NCI-H748 (cell line): Measurements from ENCODE around the gene CCDC106.

Experiments used
- DNase-seq: peaks from one replicate; lab custom pipeline; 2025; ENCODE audit not compliant: unreplicated experiment; lab: John Stamatoyannopoulos, UW

Gene CCDC106

GRCh38 chr19:55680339-55681130 is 32.5 kb downstream of the CCDC106 start:
- no peak for DNase-seq

DNA sequence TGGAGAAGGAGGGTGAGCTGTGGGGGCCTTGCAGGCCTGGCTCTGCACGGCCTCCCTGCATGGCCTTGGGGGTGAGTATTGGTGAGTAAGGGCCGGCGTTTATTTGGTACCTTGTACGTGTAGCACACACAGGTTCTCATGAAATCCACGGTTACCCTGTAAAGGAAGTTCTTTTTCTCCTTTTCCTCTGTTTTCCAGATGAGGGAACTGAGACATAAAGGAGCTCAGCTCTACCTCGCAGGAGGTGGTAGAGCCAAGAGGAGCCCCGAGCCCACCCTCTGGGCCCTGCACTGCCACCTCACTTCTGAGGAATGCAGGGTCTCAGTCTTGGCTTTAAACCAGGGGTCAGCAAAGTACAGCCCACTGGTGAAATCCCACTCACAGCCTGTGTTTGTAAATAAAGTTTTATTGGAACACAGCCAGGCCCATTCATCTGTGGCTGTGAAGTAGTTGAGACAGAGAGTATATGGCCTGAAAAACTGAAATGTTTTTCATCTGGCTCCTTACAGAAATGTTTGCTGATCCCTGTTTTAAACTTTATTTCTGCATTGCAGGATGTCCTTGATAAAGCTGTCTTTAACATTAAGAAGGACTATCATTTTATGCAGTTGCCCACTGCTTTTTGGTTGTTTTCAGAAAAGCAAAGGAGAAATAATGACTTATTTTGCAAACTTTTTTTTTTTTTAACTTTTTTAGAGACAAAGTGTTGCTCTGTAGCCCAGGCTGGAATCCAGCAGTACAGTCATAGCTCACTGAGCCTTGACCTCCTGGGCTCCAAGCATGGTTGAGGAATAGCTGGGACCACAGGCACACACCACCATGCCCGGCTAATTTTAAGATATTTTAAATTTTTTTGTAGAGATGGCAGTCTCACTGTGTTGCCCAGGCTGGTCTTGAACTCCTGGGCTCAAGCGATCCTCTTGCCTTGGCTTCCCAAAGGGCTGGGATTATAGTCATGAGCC is 33.4 kb downstream of the CCDC106 start:
- no peak for DNase-seq

GRCh38 chr19:55683449-55684261 is 35.6 kb downstream of the CCDC106 start:
- no peak for DNase-seq

- no peak for DNase-seq
Observed at GRCh38 chr19:55684946-55685681, 37.1 kb downstream of the CCDC106 start.

- no peak for DNase-seq
Observed at GRCh38 chr19:55685776-55686175, 37.8 kb downstream of the CCDC106 start.

DNA sequence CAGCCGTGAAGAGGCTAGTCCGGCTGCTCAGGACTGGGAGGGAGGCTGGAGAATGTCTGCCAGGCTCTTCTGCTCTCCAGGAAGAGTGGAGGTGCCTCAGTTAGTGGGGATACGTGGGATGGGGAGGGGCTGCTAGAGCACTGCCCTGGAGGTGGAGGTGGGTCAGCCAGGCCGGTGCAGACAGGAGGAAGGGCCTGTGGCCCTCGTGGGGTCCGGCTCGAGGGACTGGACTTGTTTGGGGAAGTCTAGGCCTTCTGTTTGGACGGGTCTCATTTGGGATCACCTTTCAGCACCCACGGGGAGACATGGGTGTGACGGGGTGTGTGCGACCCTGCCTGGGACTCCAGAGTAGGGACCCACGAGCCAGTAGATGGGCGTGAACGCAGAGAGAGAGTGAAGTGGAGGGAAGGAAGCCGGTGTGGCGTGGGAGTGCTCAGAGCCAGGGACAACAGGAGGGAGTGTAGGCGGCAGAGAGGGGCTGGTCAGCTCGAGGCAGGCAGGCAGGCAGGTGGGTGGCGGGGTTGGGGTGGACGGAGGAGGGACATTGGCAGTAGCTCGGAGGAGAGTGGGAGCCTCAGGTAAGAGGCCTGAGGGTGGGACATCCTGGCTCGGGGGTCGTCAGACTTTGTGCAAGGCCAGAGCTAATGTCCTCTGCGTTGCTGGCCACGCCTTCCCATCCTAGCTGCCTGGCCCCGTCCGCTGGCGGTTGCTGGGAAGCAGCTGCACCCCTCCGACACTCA is 38.5 kb downstream of the CCDC106 start:
- no peak for DNase-seq

DNA sequence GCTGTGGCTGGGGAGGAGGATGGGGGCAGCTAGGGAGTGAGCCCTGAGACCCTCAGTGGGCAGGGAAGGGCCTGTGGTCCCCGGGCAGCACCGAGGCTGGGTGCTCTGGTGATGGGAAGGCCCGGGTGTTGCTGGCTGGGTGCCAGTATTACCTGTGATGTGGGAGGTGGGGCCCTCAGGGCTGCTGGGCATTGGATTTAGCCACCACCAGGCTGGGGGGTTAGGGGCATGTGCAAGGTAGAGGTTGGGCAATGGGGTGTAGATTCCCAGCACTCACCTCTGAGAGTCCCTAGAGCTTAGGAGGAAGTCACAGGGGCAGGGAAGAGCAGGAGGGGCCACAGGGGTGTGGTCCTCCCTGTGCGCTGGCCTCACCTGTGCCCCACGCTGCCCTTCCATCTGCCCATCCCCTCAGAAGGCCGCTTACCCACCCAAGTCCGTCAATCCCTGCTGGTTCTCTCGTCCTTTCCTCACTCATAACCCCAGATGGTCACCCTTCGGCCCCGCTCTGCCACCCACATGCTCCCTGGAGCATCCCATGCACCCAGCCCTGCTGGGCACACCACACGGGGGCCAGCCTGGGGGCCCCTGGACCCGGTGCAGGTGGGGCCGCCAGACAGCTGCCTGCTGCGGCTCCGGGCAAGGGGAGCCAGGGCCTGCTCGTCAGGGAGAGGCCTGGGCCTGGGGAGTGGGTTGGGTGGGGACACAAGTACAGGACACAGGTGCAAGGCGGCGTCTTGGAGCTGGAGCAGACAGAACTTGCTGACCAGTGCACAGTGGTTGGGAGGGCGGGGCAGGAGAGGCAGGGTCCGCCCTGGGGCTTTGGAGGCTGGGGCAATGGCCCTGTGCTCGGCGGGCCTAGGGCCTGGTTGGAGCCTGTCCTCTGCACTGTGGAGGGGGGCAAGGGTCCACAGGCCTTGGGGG is 39.5 kb downstream of the CCDC106 start:
- DNase-seq: no peak

GRCh38 chr19:55688422-55689218 is 40.6 kb downstream of the CCDC106 start:
- DNase-seq: peak; percentile 73

DNA sequence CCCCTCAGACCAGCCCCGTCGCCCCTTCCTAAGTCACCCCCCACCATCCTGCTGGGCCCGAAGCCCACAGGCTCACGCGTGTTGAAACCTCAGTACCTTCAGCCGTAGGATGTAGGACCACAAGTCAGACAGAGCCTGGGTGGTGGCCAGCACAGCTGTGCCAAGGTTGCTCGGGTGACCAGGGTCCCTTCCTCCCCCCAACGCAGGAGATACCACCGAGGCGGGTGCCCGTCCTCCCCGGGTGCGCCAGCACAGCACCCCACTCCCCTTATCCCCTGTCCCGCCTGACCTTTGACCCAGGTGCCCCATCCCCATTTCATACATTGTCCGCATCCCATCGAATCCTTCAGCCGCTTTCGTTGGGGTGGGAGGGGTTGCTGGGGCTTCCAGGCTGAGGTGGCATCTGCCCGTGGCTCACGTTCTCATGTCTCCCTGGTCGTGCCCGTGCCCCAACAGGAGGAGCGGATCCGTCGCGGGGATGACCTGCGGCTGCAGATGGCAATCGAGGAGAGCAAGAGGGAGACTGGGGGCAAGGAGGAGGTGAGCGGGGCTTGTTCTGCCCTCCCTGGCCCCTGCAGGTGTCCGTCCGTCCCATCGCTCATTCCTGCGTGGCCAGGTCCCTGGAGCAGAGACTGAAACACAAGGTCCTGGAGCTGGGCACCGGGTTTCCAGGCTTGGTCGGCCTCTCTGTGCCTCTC is 41.5 kb downstream of the CCDC106 start:
- DNase-seq: no peak

- no peak for DNase-seq
Observed at GRCh38 chr19:55690109-55690768, 42.2 kb downstream of the CCDC106 start.

GRCh38 chr19:55690769-55691545 is 42.9 kb downstream of the CCDC106 start:
- DNase-seq: no peak

DNA sequence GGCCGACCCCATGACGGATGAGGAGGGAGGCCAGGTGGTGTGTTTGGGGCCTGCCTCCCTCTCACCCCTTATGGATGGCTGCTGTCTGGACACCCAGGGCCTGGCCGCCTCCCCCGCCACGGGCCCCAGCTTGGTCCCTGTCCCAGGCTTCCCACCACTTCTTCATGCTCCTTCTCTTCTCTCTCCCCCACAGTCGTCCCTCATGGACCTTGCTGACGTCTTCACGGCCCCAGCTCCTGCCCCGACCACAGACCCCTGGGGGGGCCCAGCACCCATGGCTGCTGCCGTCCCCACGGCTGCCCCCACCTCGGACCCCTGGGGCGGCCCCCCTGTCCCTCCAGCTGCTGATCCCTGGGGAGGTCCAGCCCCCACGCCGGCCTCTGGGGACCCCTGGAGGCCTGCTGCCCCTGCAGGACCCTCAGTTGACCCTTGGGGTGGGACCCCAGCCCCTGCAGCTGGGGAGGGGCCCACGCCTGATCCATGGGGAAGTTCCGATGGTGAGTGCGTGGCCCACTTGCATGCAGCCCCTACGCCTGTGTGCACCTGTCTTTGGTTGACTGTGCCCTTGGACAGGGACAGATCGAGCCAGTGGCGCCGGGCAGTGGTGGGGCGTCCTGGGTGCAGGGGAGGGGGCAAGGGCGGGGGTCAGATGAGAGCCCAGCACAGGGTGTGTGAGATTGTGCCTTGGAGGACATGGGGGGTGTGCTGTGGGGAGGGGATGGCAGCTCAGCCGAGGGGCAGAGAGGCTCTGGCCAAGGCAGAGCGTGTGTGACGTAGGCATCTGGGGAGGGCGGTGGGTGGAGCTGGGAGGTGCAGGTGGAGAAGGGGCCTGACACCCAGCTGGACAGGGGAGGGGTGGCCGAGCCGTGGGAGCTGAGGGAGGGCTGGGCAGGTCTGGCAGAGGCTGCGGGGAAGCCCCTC is 43.8 kb downstream of the CCDC106 start:
- DNase-seq: no peak

- no peak for DNase-seq
Observed at GRCh38 chr19:55692681-55693081, 44.7 kb downstream of the CCDC106 start.

DNA sequence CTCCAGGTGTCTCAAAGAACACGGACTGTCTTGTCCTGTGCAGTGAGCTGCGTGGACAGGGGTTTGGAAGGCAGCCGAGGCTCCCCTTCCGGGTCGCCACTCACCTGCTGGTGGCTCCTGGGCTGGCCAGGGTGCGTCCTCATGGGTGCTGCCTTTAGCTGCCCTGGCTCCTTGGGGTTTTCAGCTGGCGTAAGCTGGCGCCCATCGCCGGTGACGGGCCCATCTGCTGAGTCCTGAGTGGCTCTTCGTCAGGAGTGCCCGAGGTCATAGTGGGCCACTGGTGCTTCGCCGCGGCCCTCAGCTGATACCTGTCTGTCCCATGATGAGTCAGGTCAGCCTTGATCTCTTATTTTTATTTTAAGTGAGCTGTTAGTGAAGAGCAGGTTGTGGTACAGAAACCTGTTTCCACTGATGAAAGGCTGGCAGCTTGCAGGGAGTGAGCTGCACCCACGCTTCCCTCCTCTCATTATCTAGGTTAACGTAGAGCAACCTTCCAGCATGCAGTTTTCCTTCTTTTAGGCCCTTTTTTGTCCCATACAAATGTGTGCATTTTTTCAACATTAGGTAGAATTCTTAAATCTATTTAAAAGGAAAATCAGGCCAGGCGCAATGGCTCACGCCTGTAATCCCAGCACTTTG is 45.4 kb downstream of the CCDC106 start:
- no peak for DNase-seq
